KOPT-K1 (cell line): ENCODE data around the gene DHRS4.
"Not testable (repeated sequence)": the region's sequence is repeated elsewhere in the genome, so short reads cannot be mapped to it uniquely, and the experiment has no call there.

Experiments
- H3K27ac ChIP-seq: fragments of 200-600 bp; sonication (generic); 2 replicates; pipeline ENCODE4 v1.5.1; 2016; ENCODE audit warnings: antibody characterized with exemption, mild to moderate bottlenecking, low read depth, low read length; ENCODE audit not compliant: poor library complexity, severe bottlenecking
- H3K36me3 ChIP-seq: fragments of 200-600 bp; sonication (generic); 2 replicates; pipeline ENCODE4 v1.5.1; 2017; ENCODE audit warnings: antibody characterized with exemption, mild to moderate bottlenecking, low read length, moderate library complexity; ENCODE audit not compliant: insufficient read depth
- H3K9me3 ChIP-seq: fragments of 200-600 bp; sonication (generic); 2 replicates; pipeline ENCODE4 v1.5.1; 2017; ENCODE audit warnings: antibody characterized with exemption, low read length, mild to moderate bottlenecking; ENCODE audit not compliant: insufficient read depth, poor library complexity, severe bottlenecking

Gene DHRS4

DNA sequence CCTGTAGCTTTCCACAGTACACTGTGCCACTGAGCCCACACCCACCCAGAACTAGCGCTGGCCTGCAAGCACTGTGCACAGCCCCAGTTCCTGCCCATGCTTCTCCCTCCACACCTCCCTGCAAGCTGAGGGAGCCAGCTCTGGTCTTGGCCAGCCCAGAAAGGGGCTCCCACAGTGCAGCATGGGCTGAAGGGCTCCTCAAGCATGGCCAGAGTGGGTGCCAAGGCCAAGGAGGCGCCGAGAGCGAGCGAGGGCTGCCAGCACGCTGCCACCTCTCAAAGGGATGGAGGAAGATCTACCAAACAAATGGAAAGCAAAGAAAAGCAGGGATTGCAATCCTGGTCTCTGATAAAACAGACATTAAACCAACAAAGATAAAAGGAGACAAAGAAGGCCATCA lies 62.2 kb downstream of the DHRS4 start:
- H3K9me3 ChIP-seq, H3K36me3 ChIP-seq, H3K27ac ChIP-seq: not testable (repeated sequence)
